Keratinocyte (primary cell): ENCODE measurements around the gene PROM1.

ENCODE experiments used
- EZH2 ChIP-seq: IDR thresholded peaks from one replicate; pipeline ENCODE4 v1.6.1; 2012; ENCODE audit warnings: inconsistent platforms, mild to moderate bottlenecking, low read length, moderate library complexity
- TF ChIP-seq, protein P1 (sequence below), 3 experiments: IDR thresholded peaks in 1 of 3; conservative IDR thresholded peaks in 1 of 3; optimal IDR thresholded peaks in 1 of 3; 2 replicates in 2 of 3; 3 replicates in 1 of 3; pipeline versions ENCODE3 to v1.5.1; 2011; ENCODE audit warnings: low read length in 3 of 3, mild to moderate bottlenecking in 3 of 3, moderate library complexity in 2 of 3, control low read depth in 1 of 3, inconsistent platforms in 1 of 3; ENCODE audit not compliant: insufficient read depth in 2 of 3; ENCODE audit errors: extremely low read depth in 1 of 3

DNA sequence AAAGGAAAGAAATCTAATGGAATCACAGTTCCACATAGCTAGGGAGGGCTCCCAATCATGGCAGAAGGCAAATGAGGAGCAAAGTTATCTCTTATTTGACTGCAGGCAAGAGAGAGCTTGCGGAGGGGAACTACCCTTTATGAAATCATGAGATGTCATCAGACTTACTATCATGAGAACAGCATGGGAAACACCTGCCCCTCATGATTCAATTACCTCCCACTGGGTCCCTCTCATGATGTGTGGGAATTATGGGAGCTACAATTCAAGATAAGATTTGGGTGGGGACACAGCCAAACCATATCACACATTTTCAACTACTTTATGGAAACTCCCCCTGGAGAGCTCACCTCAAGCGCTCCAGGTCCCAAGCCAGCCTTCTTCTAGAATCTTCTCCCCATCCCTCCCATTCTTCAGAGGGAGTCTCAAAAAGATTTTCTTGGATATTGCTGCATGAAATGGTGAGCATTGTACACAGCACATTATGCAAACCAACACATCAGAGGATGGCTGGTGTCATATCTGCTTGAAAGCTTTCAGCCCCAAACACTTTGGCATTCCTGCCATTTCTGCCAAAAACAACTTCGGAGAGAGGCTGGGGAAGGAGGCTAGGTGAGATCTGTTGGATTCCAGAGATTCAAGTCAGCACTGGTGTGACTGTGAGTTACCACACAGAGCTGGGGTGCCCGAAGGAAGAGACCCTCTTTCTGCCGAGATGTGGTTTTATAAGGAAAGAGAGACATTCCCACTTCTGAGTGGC, 152.2 kb downstream of the PROM1 start:
- TF ChIP-seq, protein P1, sequence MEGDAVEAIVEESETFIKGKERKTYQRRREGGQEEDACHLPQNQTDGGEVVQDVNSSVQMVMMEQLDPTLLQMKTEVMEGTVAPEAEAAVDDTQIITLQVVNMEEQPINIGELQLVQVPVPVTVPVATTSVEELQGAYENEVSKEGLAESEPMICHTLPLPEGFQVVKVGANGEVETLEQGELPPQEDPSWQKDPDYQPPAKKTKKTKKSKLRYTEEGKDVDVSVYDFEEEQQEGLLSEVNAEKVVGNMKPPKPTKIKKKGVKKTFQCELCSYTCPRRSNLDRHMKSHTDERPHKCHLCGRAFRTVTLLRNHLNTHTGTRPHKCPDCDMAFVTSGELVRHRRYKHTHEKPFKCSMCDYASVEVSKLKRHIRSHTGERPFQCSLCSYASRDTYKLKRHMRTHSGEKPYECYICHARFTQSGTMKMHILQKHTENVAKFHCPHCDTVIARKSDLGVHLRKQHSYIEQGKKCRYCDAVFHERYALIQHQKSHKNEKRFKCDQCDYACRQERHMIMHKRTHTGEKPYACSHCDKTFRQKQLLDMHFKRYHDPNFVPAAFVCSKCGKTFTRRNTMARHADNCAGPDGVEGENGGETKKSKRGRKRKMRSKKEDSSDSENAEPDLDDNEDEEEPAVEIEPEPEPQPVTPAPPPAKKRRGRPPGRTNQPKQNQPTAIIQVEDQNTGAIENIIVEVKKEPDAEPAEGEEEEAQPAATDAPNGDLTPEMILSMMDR (optimal IDR thresholded peaks at IDR 0.05 in 1 of 3, IDR thresholded peaks at IDR 0.05 in 1 of 3, conservative IDR thresholded peaks at IDR 0.05 in 1 of 3; ENCODE audit: extremely low read depth in 1 of 3, insufficient read depth in 2 of 3, low read length in 3 of 3) = no peak
- TF ChIP-seq EZH2 = no peak
